ENCODE results near the gene COX6B2.

- TF ChIP-seq GATA2 (IDR thresholded peaks at IDR 0.05; ENCODE audit: low read depth, low read length), result no peak
- no peak for TF ChIP-seq GATA3 (IDR thresholded peaks at IDR 0.05; ENCODE audit: low read depth, low read length)
Observed at GRCh38 chr19:55346725-55347441, 7.6 kb downstream of the COX6B2 start.

All from SH-SY5Y (cell line).